WTC11 (cell line): ENCODE measurements around the gene AQP1.

ENCODE experiments used
- CBFB ChIP-seq: sonication (generic); formaldehyde crosslinking; IDR thresholded peaks from 2 replicates; pipeline ENCODE4 v1.8.1; 2022; ENCODE audit warnings: mild to moderate bottlenecking, low read depth, missing genetic modification reagents
- CREM ChIP-seq: sonication (generic); formaldehyde crosslinking; IDR thresholded peaks from 2 replicates; pipeline ENCODE4 v1.8.1; 2022; ENCODE audit warnings: mild to moderate bottlenecking, missing genetic modification reagents, moderate library complexity
- CTCF ChIP-seq: fragments of 200-600 bp; IDR thresholded peaks from 2 replicates; pipeline ENCODE4 v1.8.0; 2022; ENCODE audit warnings: antibody characterized with exemption
- E2F4 ChIP-seq: sonication (generic); formaldehyde crosslinking; IDR thresholded peaks from 2 replicates; pipeline ENCODE4 v1.8.1; 2022; ENCODE audit warnings: low read depth, mild to moderate bottlenecking, moderate library complexity, missing genetic modification reagents, borderline replicate concordance
- ESRRA ChIP-seq: sonication (generic); formaldehyde crosslinking; IDR thresholded peaks from 2 replicates; pipeline ENCODE4 v1.8.1; 2022; ENCODE audit warnings: mild to moderate bottlenecking, missing genetic modification reagents, borderline replicate concordance
- FOXK1 ChIP-seq: sonication (generic); formaldehyde crosslinking; IDR thresholded peaks from 2 replicates; pipeline ENCODE4 v1.8.0; 2022; ENCODE audit warnings: mild to moderate bottlenecking, moderate library complexity, missing genetic modification reagents
- FOXP1 ChIP-seq: sonication (generic); formaldehyde crosslinking; IDR thresholded peaks from 2 replicates; pipeline ENCODE4 v1.8.0; 2022; ENCODE audit warnings: missing genetic modification reagents, mild to moderate bottlenecking, moderate library complexity, borderline replicate concordance
- MLX ChIP-seq: sonication (generic); formaldehyde crosslinking; IDR thresholded peaks from 2 replicates; pipeline ENCODE4 v1.8.1; 2023; ENCODE audit warnings: mild to moderate bottlenecking, missing genetic modification reagents, moderate library complexity
- SP1 ChIP-seq: sonication (generic); formaldehyde crosslinking; conservative IDR thresholded peaks from 2 replicates; pipeline ENCODE4 v1.8.1; 2022; ENCODE audit warnings: missing genetic modification reagents
- ZNF512 ChIP-seq: sonication (generic); formaldehyde crosslinking; IDR thresholded peaks from 2 replicates; pipeline ENCODE4 v1.8.1; 2022; ENCODE audit warnings: missing genetic modification reagents, borderline replicate concordance
- ZNF671 ChIP-seq: fragments of 250-450 bp; sonication (Bioruptor Pico); IDR thresholded peaks from 2 replicates; pipeline ENCODE4 v1.8.0; 2021; ENCODE audit warnings: mild to moderate bottlenecking

- TF ChIP-seq CTCF (no peak), CBFB (CRISPR knock-in tag) (no peak), FOXP1 (no peak), MLX (CRISPR knock-in tag) (no peak), E2F4 (no peak), ESRRA (no peak), CREM (CRISPR knock-in tag) (no peak), ZNF671 (CRISPR knock-in tag) (no peak), ZNF512 (CRISPR knock-in tag) (no peak), SP1 (no peak), FOXK1 (CRISPR knock-in tag) (no peak)
Observed at GRCh38 chr7:30933124-30933974, 21.7 kb downstream of the AQP1 start.
